ENCODE data around the gene TANGO6. TPM values are rescaled to one million over a fixed set of nuclear protein-coding genes. Genes with fewer than 3 reads are reported as not detected.

TANGO6 gene
- total RNA-seq, 2 experiments from 2014 or later: 21.4 to 23.6 TPM

DNA sequence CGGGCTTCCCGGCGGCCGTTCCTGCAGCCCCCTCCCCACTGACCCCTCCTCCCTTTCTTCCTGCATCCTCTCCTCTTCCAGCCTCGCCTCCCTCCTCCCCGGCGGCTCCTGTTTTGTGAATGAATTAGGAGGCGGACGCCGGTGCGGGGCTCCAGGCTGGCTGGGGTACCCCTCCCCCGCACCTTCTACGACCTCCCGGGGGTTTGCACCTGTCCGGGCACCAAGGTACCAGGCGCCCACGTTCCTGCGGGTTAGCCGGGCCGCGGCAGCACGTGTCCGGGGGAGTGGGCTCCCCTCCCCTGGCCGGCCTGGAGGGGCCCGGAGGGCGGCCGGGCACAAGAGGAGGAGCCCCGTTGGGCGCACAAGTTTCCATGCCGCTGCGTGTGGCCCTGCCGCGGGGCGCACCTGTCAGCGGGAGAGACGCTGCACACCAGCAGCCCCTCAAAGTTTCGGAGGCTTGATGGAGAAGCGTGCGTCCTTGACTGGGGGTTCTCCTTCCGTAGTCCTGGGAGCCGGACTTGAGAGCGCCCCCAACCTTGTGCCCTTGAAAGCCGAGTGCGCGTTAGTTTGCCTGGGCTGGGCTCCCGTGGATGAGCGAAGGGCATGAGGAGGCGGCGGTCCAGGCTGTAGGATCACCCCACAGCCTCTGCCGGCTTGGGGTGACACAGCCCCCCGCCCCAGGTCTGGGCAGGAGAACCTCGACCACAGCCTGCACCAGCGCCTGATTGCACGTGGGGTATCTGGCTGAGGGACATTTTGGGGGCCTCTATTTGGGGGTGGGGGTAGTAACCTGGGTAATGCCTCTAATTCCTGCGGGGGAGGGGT lies 263.4 kb downstream of the TANGO6 start:
- H3K4me3 Mint-ChIP-seq: peak overlapping the region; percentile 40
- H3K36me3 Mint-ChIP-seq (ENCODE audit: low read depth): peaks cover 3% of the 10 kb centered on the region
- ChIA-PET CTCF (interaction anchor here (1.1 to 2.1 kb wide), 6 partner anchors 17 to 516 kb away, joined by 3 to 10 read pairs (median 6); partner anchors contain the start of genes CHTF8 and UTP4), POLR2A (interaction anchor here (1.2 kb wide), 1 partner anchor 25 kb away, joined by 5 read pairs; no protein-coding TSS in a partner anchor)
- ATAC-seq: peak; percentile 17
- peaks cover 20% of the 10 kb centered on the region for H3K4me1 Mint-ChIP-seq (ENCODE audit: low read depth)
- H3K9me3 Mint-ChIP-seq (ENCODE audit: insufficient read depth): no peaks in the 10 kb centered on the region
- H3K27ac Mint-ChIP-seq: no peak overlapping the region
- no peak for DNase-seq
- peaks cover 35% of the 10 kb centered on the region for H3K27me3 Mint-ChIP-seq (ENCODE audit: low read depth)

DNA sequence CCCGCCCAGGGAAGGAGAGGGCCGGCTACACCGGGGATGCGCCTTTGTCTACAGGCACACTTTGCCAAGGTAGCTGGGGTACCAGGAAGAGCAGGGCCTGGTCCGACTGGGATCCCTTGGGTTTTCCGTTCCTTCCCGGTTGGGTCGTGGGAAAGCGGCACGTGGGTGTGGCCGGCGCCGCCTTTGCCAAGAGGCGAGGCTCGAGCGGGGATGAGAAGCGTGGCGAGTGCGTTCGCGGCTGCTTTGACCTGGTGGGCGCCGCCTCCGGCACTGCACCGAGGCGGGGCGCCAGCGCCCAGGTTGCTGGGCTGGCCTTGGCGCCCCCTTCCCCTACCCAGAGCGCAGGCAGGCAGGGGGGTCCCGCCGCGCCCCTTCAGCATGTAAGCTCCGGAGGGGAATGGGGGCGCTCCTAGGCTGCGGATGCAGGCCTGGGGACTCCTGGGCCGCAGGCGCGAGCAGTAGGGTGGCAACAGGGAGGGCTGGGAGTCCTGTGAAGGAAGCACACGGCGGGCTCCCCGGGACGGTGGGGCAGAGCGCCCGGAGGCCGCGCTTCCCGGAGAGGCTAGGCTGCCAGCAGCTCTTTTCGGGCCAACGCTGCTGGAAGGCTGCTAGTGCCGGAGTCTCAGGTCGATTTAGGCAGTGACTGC lies 264.1 kb downstream of the TANGO6 start:
- CTCF ChIA-PET: interaction anchor here (1.2 to 1.4 kb wide), 3 partner anchors 16 to 587 kb away, joined by 3 to 5 read pairs (median 5); no protein-coding TSS in a partner anchor
- ATAC-seq (no peak), DNase-seq (no peak)
- Mint-ChIP-seq H3K9me3 (ENCODE audit: insufficient read depth) (no peaks in the 10 kb centered on the region), H3K4me1 (ENCODE audit: low read depth) (peaks cover 20% of the 10 kb centered on the region), H3K4me3 (peak overlapping the region; percentile 40), H3K36me3 (ENCODE audit: low read depth) (peaks cover 3% of the 10 kb centered on the region), H3K27ac (no peak overlapping the region), H3K27me3 (ENCODE audit: low read depth) (peaks cover 35% of the 10 kb centered on the region)
- POLR2A ChIA-PET: no interaction called here

DNA sequence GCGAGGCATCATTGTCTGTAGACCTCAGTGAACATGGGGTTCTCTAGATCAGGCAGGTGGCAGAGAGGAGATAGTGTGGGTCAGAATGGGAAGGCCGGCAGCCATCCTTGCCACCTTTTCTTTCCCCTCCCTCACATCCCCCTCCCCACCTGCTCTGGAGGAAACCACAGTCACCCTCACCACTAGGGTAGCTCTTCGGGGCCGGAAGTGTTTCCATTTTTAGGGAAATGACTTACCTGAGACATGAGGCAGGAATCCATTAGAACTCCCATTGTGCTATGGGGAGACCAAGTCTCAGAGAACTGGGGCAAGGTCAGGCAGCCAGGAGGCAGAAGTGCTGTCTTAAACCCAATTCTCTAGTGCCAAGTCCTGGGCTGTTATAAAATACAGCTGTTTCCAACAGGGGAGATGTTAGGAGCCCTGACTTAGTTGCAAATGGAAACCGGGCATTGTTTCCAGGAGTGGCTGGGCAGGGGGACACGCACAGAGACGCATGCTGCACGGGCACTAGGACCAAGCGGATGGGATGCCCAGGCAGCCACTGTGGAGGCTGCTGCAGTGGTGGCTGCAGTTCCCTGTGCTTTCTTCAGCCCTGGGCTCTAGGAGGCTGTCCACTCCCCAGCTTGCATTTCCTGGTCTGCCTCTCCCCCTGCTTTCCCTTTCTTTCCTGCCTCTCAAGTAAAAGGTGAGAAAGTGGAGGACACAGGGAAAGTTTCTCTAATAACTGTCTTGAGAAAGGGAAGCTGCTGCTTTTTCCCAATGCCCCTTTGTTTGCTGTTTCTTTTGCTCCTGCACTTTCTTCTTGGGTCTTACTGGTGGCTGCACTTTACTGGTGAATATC lies 265.0 kb downstream of the TANGO6 start:
- H3K9me3 Mint-ChIP-seq (ENCODE audit: insufficient read depth): no peaks in the 10 kb centered on the region
- peaks cover 29% of the 10 kb centered on the region for H3K27me3 Mint-ChIP-seq (ENCODE audit: low read depth)
- H3K4me3 Mint-ChIP-seq: no peak overlapping the region
- ATAC-seq (no peak), DNase-seq (no peak)
- no peak overlapping the region for H3K27ac Mint-ChIP-seq
- POLR2A ChIA-PET: no interaction called here
- H3K36me3 Mint-ChIP-seq (ENCODE audit: low read depth): peaks cover 3% of the 10 kb centered on the region
- CTCF ChIA-PET: interaction anchor here (1.2 to 1.4 kb wide), 3 partner anchors 15 to 587 kb away, joined by 3 to 5 read pairs (median 5); no protein-coding TSS in a partner anchor
- H3K4me1 Mint-ChIP-seq (ENCODE audit: low read depth): peaks cover 20% of the 10 kb centered on the region

DNA sequence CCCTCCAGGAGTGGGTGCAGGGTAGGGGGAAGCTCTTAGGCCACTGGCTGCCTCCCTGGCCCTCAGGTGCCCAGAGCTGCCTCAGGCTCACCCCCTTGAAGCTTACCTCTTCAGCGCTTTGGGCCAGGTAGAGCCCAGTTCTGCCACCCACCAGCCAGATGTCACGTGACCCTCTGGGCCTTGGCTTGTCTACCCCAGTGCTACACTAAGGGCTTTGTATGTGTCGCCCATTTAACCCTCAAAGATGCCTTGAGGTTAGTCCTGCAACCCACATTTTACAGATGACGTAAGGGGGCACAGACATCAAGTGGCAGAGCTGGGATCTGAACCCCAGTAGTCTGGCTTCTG lies 265.5 kb downstream of the TANGO6 start:
- POLR2A ChIA-PET: interaction anchor here (0.5 kb wide), 1 partner anchor 23 kb away, joined by 5 read pairs; no protein-coding TSS in a partner anchor
- CTCF ChIA-PET: no interaction called here
- peaks cover 20% of the 10 kb centered on the region for H3K4me1 Mint-ChIP-seq (ENCODE audit: low read depth)
- no peak for ATAC-seq
- H3K27ac Mint-ChIP-seq: no peak overlapping the region
- DNase-seq: no peak
- peaks cover 25% of the 10 kb centered on the region for H3K27me3 Mint-ChIP-seq (ENCODE audit: low read depth)
- H3K36me3 Mint-ChIP-seq (ENCODE audit: low read depth): peaks cover 3% of the 10 kb centered on the region
- H3K4me3 Mint-ChIP-seq: no peak overlapping the region
- no peaks in the 10 kb centered on the region for H3K9me3 Mint-ChIP-seq (ENCODE audit: insufficient read depth)

DNA sequence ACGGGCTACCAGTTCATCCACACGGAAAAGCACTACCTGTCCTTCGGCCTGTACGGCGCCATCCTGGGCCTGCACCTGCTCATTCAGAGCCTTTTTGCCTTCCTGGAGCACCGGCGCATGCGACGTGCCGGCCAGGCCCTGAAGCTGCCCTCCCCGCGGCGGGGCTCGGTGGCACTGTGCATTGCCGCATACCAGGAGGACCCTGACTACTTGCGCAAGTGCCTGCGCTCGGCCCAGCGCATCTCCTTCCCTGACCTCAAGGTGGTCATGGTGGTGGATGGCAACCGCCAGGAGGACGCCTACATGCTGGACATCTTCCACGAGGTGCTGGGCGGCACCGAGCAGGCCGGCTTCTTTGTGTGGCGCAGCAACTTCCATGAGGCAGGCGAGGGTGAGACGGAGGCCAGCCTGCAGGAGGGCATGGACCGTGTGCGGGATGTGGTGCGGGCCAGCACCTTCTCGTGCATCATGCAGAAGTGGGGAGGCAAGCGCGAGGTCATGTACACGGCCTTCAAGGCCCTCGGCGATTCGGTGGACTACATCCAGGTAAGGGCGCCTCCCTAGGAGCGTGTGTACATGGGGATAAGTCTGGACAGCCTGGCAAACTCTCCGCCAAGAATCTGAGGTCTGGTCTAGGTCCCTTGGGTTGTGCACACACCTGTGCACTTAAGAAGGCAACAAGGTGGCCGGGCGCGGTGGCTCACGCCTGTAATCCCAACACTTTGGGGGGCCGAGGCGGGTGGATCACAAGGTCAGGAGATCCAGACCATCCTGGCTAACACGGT lies 266.3 kb downstream of the TANGO6 start:
- Mint-ChIP-seq H3K4me1 (ENCODE audit: low read depth) (peaks cover 18% of the 10 kb centered on the region), H3K36me3 (ENCODE audit: low read depth) (peaks cover 3% of the 10 kb centered on the region), H3K27me3 (ENCODE audit: low read depth) (peaks cover 23% of the 10 kb centered on the region), H3K4me3 (no peak overlapping the region), H3K27ac (no peak overlapping the region), H3K9me3 (ENCODE audit: insufficient read depth) (no peaks in the 10 kb centered on the region)
- ChIA-PET POLR2A (interaction anchor here (0.6 kb wide), 1 partner anchor 37 kb away, joined by 3 read pairs; no protein-coding TSS in a partner anchor), CTCF (interaction anchor here (4.5 kb wide), 1 partner anchor 14 kb away, joined by 49 read pairs; no protein-coding TSS in a partner anchor)
- no peak for DNase-seq
- ATAC-seq: no peak

DNA sequence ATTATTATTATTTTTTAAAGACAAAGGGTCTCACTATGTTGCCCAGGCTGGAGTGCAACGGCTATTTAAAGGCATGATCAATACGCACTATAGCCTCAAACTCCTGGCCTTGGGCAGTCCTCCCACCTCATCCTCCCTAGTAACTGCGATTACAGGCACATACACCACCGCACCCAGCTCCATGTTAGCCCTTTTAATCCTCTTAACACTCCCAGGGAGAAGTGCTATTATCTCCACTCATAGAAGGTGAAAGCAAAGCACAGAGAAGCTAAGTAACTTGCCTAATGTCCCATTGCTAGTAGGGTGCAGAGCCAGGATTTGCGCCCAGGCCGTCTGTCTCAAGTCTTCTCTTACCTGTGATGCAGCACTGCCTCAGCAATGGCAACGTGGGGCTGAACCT lies 267.1 kb downstream of the TANGO6 start:
- ChIA-PET POLR2A (no interaction called here), CTCF (interaction anchor here (4.5 kb wide), 1 partner anchor 14 kb away, joined by 49 read pairs; no protein-coding TSS in a partner anchor)
- Mint-ChIP-seq H3K27me3 (ENCODE audit: low read depth) (peaks cover 19% of the 10 kb centered on the region), H3K27ac (no peak overlapping the region), H3K4me1 (ENCODE audit: low read depth) (peaks cover 15% of the 10 kb centered on the region), H3K9me3 (ENCODE audit: insufficient read depth) (no peaks in the 10 kb centered on the region), H3K4me3 (no peak overlapping the region), H3K36me3 (ENCODE audit: low read depth) (peaks cover 3% of the 10 kb centered on the region)
- ATAC-seq (no peak), DNase-seq (no peak)

DNA sequence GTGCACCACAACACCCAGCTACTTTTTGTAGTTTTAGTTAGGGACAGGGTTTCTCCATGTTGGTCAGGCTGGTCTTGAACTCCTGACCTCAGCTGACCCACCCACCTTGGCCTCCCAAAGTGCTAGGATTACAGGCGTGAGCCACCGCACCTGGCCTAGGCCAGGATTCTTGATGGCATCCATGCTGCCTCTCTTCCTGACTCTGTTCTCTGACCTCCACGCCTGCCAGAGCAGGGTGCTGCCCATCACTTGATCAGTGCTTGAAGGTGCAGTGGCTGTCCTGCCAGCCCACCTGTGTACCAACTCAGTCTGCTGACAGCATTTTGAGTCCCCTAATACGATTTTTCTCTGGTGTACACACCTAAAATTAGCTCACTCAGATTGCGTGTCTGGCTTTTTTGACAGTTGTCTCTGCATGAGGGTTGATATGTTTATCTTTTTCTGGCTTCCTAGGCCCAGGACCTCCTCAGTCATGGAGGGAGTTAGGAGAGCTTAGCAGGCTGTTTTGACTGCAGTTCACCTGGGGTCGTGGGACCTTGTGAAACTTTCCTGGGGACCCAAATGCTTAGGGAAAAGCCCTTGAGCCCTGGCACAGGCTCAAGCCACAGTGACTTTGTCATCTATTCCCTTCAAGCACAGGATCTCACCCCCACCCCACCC lies 268.0 kb downstream of the TANGO6 start:
- no peak overlapping the region for H3K4me3 Mint-ChIP-seq
- peaks cover 15% of the 10 kb centered on the region for H3K27me3 Mint-ChIP-seq (ENCODE audit: low read depth)
- peaks cover 3% of the 10 kb centered on the region for H3K36me3 Mint-ChIP-seq (ENCODE audit: low read depth)
- H3K4me1 Mint-ChIP-seq (ENCODE audit: low read depth): peaks cover 11% of the 10 kb centered on the region
- POLR2A ChIA-PET: interaction anchor here (0.6 kb wide), 1 partner anchor 28 kb away, joined by 3 read pairs; no protein-coding TSS in a partner anchor
- no peak overlapping the region for H3K27ac Mint-ChIP-seq
- no peak for ATAC-seq
- no peaks in the 10 kb centered on the region for H3K9me3 Mint-ChIP-seq (ENCODE audit: insufficient read depth)
- no peak for DNase-seq
- CTCF ChIA-PET: interaction anchor here (1.0 to 4.5 kb wide), 3 partner anchors 13 to 61 kb away, joined by 3 to 49 read pairs (median 3); no protein-coding TSS in a partner anchor

DNA sequence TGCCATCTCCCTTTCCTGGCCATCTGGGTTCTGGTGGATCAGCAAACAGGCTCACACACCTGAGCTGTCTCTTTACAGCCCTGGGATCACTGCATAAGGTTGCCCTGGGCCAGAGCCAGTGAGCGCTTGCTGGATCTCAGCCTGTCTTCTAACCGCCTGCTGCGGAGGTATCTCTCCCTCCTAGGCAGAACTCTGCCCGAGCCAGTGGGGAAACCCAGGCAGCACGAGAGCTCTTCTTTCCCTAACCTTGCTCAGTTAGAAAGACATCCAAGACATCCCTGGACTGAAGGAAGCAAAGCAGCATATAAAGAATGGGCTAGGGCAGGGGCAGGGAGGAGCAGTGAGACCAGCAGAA lies 268.5 kb downstream of the TANGO6 start:
- no peak overlapping the region for H3K4me3 Mint-ChIP-seq
- H3K27me3 Mint-ChIP-seq (ENCODE audit: low read depth): peaks cover 13% of the 10 kb centered on the region
- peaks cover 9% of the 10 kb centered on the region for H3K4me1 Mint-ChIP-seq (ENCODE audit: low read depth)
- no peaks in the 10 kb centered on the region for H3K9me3 Mint-ChIP-seq (ENCODE audit: insufficient read depth)
- ChIA-PET CTCF (interaction anchor here (0.8 to 4.5 kb wide), 4 partner anchors 9 to 61 kb away, joined by 3 to 49 read pairs (median 4); no protein-coding TSS in a partner anchor), POLR2A (no interaction called here)
- no peak overlapping the region for H3K27ac Mint-ChIP-seq
- DNase-seq: no peak
- no peak for ATAC-seq
- peaks cover 3% of the 10 kb centered on the region for H3K36me3 Mint-ChIP-seq (ENCODE audit: low read depth)

DNA sequence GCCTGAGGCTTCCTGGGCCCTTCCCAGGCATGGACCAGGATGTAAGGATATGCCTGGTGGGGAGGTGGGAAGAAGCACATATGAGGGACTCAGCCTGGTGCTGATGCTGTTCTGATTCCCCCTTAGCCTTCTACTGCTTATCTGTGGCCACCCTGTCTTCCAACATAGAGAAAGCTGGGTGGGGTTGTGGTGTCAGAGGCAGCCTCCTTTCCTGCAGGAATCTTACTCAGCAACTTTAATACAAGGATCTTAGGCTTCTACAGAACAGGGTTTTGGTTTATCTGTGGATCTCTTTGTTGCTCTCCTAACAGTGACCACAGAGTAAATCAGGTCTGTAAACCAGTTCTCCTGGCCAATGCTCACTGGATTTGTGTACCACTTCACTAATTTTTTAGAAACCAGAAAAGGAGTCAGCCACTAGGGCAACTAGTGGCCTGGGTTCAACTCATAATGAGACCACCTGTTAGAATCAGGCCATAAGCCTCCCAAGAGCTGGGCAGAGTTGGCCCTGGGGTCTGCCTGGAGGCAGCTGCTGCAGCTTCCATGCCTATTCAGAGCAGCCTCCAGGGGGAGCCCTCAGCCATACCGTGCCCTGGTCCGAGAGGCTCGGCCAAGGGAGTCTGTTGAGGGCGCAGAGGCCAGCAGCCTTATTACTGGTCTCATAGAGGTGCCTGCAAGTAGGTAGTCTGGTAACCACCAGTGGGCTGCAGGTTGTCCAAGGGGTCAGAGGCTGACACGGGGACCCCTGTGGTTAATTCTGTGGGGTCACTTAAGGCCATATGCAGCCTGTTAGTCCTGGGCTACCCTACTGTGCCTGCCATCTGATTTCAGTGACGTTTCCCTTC lies 269.2 kb downstream of the TANGO6 start:
- CTCF ChIA-PET: interaction anchor here (0.6 to 4.5 kb wide), 11 partner anchors 8 to 522 kb away, joined by 3 to 49 read pairs (median 4); no protein-coding TSS in a partner anchor
- H3K36me3 Mint-ChIP-seq (ENCODE audit: low read depth): peaks cover 4% of the 10 kb centered on the region
- no peak overlapping the region for H3K27ac Mint-ChIP-seq
- peaks cover 8% of the 10 kb centered on the region for H3K27me3 Mint-ChIP-seq (ENCODE audit: low read depth)
- ATAC-seq: peak; percentile 72
- peak; percentile 61 for DNase-seq
- POLR2A ChIA-PET: no interaction called here
- no peaks in the 10 kb centered on the region for H3K9me3 Mint-ChIP-seq (ENCODE audit: insufficient read depth)
- H3K4me3 Mint-ChIP-seq: no peak overlapping the region
- H3K4me1 Mint-ChIP-seq (ENCODE audit: low read depth): peaks cover 8% of the 10 kb centered on the region

DNA sequence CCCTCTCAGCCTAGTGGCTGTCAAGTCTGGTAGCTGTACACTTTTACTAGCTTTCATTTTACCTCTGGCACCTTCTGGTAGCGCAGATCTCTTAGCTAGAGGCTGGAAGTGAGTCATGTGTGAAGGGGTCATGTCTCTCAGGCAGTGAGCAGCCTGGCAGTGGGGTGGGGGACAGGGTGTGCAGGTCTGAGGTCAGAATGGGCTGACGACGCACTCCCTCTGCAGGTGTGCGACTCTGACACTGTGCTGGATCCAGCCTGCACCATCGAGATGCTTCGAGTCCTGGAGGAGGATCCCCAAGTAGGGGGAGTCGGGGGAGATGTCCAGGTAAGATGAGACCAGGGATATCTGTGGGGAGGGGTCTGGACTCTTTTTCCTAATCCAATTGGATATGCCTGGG lies 269.9 kb downstream of the TANGO6 start:
- peaks cover 9% of the 10 kb centered on the region for H3K36me3 Mint-ChIP-seq (ENCODE audit: low read depth)
- H3K27me3 Mint-ChIP-seq (ENCODE audit: low read depth): peaks cover 4% of the 10 kb centered on the region
- POLR2A ChIA-PET: interaction anchor here (0.7 kb wide), 1 partner anchor 127 kb away, joined by 3 read pairs; no protein-coding TSS in a partner anchor
- H3K27ac Mint-ChIP-seq: no peak overlapping the region
- no peak overlapping the region for H3K4me3 Mint-ChIP-seq
- DNase-seq: no peak
- no peaks in the 10 kb centered on the region for H3K9me3 Mint-ChIP-seq (ENCODE audit: insufficient read depth)
- ATAC-seq: no peak
- H3K4me1 Mint-ChIP-seq (ENCODE audit: low read depth): peaks cover 7% of the 10 kb centered on the region
- CTCF ChIA-PET: interaction anchor here (1.1 to 4.5 kb wide), 10 partner anchors 11 to 592 kb away, joined by 3 to 49 read pairs (median 4); no protein-coding TSS in a partner anchor

Data from activated CD8-positive, alpha-beta T cell treated with anti-CD3 and anti-CD28 coated beads, Interleukin-2, amount 10 ng/mL, durations not matched to agents 7 days and 5 days (primary cell).